Neuron (in vitro differentiated cells): Measurements from ENCODE around the gene ESRP2.

ENCODE experiments used
- H2AFZ ChIP-seq: one replicate; pipeline ENCODE4 v1.6.1; 2013; ENCODE audit warnings: low read depth, mild to moderate bottlenecking, inconsistent platforms, low read length, moderate library complexity
- H3K27me3 ChIP-seq: one replicate; pipeline ENCODE4 v1.6.1; 2013; ENCODE audit warnings: low read length; ENCODE audit not compliant: insufficient read depth
- H3K36me3 ChIP-seq: one replicate; pipeline ENCODE4 v1.6.1; 2013; ENCODE audit warnings: low read length; ENCODE audit not compliant: insufficient read depth
- H3K4me1 ChIP-seq: one replicate; pipeline ENCODE4 v1.6.1; 2013; ENCODE audit warnings: low read length; ENCODE audit not compliant: insufficient read depth
- H3K4me3 ChIP-seq: 2 replicates; pipeline ENCODE4 v1.5.1; 2013; ENCODE audit warnings: mild to moderate bottlenecking, low read length, moderate library complexity
- H3K9me3 ChIP-seq: one replicate; pipeline ENCODE4 v1.6.1; 2013; ENCODE audit warnings: low read length

The ESRP2 gene

DNA sequence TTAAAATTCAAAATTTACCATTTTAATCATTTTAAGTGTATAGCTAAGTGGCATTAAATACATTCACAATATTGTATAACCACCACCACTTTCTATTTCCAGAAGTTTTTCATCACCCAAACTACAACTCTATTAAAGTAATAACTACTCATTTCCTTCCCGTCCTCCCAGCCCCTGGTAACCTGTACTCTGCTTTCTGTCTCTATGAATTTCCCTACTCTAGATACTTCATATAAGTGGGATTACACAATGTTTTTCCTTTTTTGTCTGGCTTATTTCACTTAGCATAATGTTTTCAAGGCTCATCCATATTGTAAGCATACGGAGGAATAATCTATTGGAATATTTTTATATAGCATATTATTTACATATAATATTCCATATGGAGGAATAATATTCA lies 29.7 kb downstream of the ESRP2 start:
- Histone ChIP-seq H3K27me3 (no peaks in the 10 kb centered on the region), H3K36me3 (no peaks in the 10 kb centered on the region), H3K4me3 (no peak overlapping the region), H3K9me3 (peaks cover 2% of the 10 kb centered on the region), H2AFZ (no peak overlapping the region), H3K4me1 (no peaks in the 10 kb centered on the region)

DNA sequence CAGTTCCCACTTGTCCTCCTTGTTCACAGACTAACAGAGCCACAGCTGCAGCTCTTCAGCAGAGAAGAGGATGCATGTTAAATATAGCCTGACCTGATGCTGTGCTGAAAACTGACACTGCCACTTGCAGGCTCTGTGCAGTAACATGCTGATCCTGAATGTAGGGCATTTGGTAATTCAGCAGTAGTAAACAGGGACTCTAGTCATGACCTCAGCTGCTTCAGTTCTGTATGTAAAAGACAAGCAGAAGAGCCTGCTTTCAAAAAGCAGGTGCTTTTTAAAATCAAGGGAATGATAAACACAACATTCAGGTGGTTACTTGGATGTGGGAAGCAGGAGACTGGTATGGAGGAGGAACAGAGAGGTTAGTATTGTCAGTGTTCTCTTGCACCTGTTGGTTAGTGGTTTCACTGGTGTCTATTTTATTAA lies 33.8 kb downstream of the ESRP2 start:
- Histone ChIP-seq H3K9me3 (no peaks in the 10 kb centered on the region), H3K4me1 (no peaks in the 10 kb centered on the region), H3K36me3 (no peaks in the 10 kb centered on the region), H2AFZ (no peak overlapping the region), H3K27me3 (no peaks in the 10 kb centered on the region), H3K4me3 (no peak overlapping the region)

DNA sequence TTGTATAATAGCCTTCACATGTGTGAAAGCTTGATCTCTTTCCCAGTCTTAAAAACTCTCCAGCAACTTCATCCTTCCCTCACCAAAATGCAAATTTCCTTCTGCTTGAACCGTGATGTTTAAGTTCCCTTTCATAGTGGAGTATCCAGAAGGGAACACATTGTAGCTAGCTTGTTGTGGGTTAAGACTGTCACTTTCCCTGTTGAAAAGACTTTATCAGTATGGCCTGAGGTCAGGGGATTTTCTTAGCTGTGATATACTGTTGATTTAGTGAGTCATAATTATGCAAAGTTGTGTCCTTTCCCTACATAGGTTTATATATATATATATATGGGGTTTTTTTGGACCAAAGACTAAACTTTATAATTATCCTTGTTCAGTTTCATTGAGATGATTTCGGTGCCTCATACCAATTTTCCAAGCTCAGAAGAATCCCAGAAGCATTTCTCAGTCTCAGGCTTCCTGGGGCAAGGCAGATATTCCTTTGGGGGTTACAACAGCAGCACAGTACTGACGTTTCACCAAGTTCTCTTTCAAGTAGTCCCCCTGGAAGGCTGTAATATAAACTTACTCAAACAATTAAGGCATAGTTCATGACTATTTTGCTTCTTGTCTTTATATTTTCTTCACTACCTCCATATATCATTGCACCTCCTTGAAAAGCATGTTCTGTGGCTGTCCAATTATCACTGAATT lies 35.7 kb downstream of the ESRP2 start:
- no peak overlapping the region for H3K4me3 ChIP-seq
- H3K9me3 ChIP-seq: no peaks in the 10 kb centered on the region
- H3K27me3 ChIP-seq: no peaks in the 10 kb centered on the region
- H2AFZ ChIP-seq: no peak overlapping the region
- no peaks in the 10 kb centered on the region for H3K36me3 ChIP-seq
- H3K4me1 ChIP-seq: no peaks in the 10 kb centered on the region

DNA sequence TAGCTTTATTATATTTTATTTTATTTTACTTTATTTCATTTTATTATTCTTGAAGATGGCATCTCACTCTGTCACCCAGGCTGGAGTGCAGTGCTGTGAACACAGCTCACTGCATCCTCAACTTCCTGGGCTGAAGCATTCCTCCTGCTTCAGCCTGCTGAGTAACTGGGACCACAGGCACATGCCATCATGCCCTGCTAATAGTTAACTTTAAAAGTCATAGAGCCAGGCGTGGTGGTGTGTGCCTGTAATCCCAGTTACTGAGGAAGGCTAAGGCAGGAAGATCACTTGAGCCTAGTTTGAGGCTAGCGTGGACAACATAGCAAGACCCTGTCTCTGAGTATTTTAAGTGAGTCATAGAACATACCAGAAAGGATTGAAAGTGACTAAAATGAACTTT lies 38.7 kb downstream of the ESRP2 start:
- H3K4me1 ChIP-seq: no peaks in the 10 kb centered on the region
- H3K9me3 ChIP-seq: no peaks in the 10 kb centered on the region
- H3K36me3 ChIP-seq: peaks cover 14% of the 10 kb centered on the region
- no peaks in the 10 kb centered on the region for H3K27me3 ChIP-seq
- no peak overlapping the region for H3K4me3 ChIP-seq
- H2AFZ ChIP-seq: no peak overlapping the region

DNA sequence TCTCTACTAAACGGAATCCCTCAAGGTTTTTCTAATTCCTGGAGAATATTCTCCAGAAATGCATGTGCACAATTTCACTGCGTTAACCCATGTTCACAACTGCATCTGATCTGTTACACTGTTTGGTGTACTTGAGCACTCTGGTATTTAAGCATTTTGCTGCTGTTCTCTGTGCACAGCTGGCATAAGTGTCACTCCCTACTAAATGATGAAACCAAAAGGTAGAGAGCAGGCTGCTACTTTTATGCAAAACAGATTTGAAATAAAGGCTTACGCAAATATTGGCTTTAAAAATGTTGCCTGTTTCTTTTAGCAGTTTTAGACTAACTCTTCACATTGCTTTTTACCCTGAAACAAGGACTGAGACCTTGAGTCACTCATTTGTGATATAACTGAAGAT lies 41.7 kb downstream of the ESRP2 start:
- peaks cover 5% of the 10 kb centered on the region for H3K9me3 ChIP-seq
- no peaks in the 10 kb centered on the region for H3K27me3 ChIP-seq
- no peak overlapping the region for H2AFZ ChIP-seq
- no peaks in the 10 kb centered on the region for H3K4me1 ChIP-seq
- no peak overlapping the region for H3K4me3 ChIP-seq
- H3K36me3 ChIP-seq: peaks cover 32% of the 10 kb centered on the region

DNA sequence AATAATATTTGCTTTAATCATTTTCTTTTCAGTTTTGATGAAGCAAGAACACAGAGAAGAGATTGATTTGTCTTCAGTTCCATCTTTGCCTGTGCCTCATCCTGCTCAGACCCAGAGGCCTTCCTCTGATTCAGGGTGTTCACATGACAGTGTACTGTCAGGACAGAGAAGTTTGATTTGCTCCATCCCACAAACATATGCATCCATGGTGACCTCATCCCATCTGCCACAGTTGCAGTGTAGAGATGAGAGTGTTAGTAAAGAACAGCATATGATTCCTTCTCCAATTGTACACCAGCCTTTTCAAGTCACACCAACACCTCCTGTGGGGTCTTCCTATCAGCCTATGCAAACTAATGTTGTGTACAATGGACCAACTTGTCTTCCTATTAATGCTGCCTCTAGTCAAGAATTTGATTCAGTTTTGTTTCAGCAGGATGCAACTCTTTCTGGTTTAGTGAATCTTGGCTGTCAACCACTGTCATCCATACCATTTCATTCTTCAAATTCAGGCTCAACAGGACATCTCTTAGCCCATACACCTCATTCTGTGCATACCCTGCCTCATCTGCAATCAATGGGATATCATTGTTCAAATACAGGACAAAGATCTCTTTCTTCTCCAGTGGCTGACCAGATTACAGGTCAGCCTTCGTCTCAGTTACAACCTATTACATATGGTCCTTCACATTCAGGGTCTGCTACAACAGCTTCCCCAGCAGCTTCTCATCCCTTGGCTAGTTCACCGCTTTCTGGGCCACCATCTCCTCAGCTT lies 45.0 kb downstream of the ESRP2 start:
- Histone ChIP-seq H3K27me3 (no peaks in the 10 kb centered on the region), H3K9me3 (peaks cover 18% of the 10 kb centered on the region)

DNA sequence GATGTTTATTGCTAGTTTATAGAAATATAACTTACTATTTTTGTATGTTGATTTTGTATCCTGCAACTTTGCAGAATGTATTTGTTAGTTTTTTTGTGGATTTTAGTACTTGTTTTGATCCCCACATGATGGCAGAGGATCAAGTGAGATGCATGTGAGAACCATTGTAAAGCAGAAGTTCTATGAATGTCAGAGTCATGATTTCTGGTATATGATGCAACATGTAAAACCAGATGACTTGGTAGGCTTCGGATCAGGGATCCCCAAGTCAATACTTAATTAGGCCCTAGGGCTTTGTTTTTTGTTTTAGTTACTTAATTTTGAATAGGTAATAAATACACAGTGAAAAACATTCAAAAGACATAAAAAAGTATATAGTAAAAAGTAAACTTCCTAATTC lies 45.8 kb downstream of the ESRP2 start:
- no peaks in the 10 kb centered on the region for H3K27me3 ChIP-seq
- H2AFZ ChIP-seq: no peak overlapping the region

More for the DNA sequence above, 45.0 kb downstream of the ESRP2 start:
- Histone ChIP-seq H3K4me1 (no peaks in the 10 kb centered on the region), H3K4me3 (no peak overlapping the region), H3K36me3 (peaks cover 48% of the 10 kb centered on the region), H2AFZ (no peak overlapping the region)

DNA sequence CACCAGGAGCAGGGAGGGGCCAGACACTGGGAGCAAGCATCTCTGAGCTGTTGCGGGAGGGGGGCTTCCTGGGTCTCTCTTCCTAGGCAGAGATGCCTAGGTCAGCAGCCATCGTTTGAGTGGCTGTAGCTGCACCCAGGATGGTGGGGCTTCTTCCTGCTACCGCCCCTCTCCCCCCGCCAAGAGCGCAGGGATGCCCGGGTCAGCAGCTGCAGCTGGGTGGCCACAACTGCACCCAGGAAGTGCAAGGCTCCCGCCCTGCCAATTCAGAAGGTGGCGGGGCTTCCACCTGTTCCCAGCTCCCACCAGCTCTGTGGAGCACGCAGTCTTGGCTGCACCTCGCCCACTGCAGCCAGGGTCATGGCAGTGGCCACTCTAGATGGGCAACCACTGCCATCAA lies 47.8 kb downstream of the ESRP2 start:
- Histone ChIP-seq H3K4me1 (no peaks in the 10 kb centered on the region), H3K36me3 (peaks cover 63% of the 10 kb centered on the region), H2AFZ (no peak overlapping the region), H3K4me3 (no peak overlapping the region), H3K9me3 (peaks cover 19% of the 10 kb centered on the region), H3K27me3 (no peaks in the 10 kb centered on the region)

More for the DNA sequence above, 45.8 kb downstream of the ESRP2 start:
- Histone ChIP-seq H3K4me1 (no peaks in the 10 kb centered on the region), H3K9me3 (peaks cover 19% of the 10 kb centered on the region), H3K4me3 (no peak overlapping the region), H3K36me3 (peaks cover 54% of the 10 kb centered on the region)

DNA sequence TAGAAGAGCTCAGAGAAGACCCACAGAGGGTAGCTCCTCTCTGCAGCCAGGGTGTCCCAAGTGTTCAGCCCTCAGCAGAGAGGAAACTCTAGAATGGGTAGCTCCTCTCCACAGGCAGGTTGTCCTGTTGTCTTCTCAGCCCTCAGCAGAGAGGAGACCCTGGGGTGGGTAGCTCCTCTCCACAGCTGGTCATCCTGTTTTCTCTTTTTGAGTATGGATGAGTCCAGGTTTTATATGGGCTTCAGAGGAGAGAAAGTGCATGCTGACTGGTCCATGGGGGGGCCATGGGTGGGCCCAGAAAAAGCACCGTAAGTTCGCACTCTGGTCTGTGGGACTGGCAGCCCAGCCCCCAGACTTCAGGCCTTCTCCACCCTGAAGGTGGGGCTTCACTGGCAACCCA lies 48.4 kb downstream of the ESRP2 start:
- Histone ChIP-seq H3K4me3 (no peak overlapping the region), H3K4me1 (no peaks in the 10 kb centered on the region), H3K36me3 (peaks cover 61% of the 10 kb centered on the region), H3K27me3 (no peaks in the 10 kb centered on the region), H3K9me3 (peaks cover 19% of the 10 kb centered on the region), H2AFZ (no peak overlapping the region)

DNA sequence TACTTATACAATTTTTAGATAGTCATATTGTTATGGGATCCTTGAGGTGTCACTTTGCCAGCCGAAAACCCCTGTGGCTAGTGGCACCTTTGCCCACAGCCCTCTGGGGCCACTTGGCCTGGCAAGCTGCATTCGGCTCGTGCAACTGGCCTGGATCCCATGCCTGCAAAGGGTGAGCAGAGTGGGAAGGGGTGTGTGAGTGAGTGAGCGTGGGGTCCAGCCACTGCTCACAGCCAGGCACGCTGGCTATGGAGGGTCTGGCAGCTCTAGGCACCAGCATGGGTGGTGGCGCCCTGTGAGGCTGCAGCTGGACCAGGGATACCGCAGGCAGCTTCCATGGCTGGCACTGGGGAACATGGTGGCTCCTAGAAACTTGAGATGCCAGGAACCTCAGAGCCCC lies 49.0 kb downstream of the ESRP2 start:
- Histone ChIP-seq H3K27me3 (no peaks in the 10 kb centered on the region), H3K36me3 (peaks cover 62% of the 10 kb centered on the region), H3K4me1 (no peaks in the 10 kb centered on the region), H3K4me3 (no peak overlapping the region), H2AFZ (no peak overlapping the region), H3K9me3 (peaks cover 19% of the 10 kb centered on the region)

DNA sequence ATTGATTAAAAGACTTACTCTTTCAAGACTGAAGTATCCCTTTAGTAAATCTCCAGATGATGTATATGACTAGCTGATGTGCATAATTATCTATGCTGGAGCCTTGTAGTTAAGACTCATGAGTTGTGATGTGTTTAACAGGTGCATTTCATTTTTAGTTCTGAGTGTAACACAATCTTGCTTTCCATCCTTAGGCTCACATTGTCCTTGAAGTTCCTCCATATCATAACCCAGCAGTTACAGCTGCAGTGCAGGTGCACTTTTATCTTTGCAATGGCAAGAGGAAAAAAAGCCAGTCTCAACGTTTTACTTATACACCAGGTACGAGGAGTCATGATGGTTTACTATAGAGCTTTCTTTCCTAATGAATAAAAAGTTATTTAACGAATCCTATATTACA lies 52.9 kb downstream of the ESRP2 start:
- peaks cover 62% of the 10 kb centered on the region for H3K36me3 ChIP-seq
- H3K9me3 ChIP-seq: peaks cover 14% of the 10 kb centered on the region
- H3K4me3 ChIP-seq: no peak overlapping the region
- no peaks in the 10 kb centered on the region for H3K4me1 ChIP-seq
- no peak overlapping the region for H2AFZ ChIP-seq
- H3K27me3 ChIP-seq: no peaks in the 10 kb centered on the region

DNA sequence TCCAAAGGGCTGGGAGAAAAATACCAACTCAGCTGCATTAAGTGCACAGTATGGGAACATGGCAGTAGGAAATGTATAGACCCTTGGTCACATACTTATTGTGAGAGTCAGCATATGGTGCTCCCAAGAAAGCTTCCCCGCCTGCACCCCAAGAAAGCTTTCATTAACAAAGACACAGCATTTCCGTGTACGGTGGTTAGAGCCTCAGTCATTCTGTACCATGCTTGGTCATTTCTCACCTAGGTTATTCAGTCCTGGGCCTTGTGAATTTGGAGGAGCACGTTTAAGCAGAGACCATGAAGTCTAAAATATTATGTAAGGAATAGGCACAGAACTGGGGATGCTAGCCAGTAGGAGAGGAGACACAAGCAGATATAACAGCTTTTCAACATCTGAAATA lies 56.1 kb downstream of the ESRP2 start:
- H3K4me3 ChIP-seq: no peak overlapping the region
- peaks cover 45% of the 10 kb centered on the region for H3K36me3 ChIP-seq
- H3K4me1 ChIP-seq: no peaks in the 10 kb centered on the region
- H3K27me3 ChIP-seq: no peaks in the 10 kb centered on the region
- no peak overlapping the region for H2AFZ ChIP-seq
- no peaks in the 10 kb centered on the region for H3K9me3 ChIP-seq

DNA sequence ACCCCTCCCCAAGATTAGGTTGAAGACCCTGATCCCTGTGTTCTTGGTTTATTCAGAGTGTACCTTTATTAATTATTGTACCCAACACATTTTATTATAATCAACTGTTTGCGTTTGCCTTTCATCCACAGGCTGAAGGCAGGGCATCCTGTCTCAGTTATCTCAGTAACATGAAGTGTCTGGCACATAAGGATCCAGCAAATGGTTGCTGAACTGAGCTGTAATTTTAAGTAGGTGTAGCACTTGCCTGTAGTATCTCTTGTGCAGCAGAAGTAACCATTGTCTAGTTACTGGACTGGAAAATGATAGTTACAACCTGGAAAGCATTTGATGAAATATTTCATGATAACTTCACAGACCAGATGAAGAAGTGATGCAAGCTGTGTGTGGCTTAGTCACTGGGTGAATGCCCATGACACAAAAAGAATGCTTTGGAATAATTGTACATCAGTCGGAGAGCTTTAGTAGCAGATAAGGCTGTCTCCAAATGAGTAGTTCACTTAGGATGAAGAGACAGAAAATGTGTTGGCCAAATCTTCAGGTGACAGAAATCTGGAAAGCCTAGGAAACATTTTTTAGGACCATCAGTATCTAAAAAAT lies 56.6 kb downstream of the ESRP2 start:
- H3K9me3 ChIP-seq: no peaks in the 10 kb centered on the region
- H3K27me3 ChIP-seq: no peaks in the 10 kb centered on the region
- no peak overlapping the region for H3K4me3 ChIP-seq
- peaks cover 44% of the 10 kb centered on the region for H3K36me3 ChIP-seq
- H2AFZ ChIP-seq: no peak overlapping the region
- H3K4me1 ChIP-seq: no peaks in the 10 kb centered on the region
